Measurements from ENCODE around the gene PRELP. TPM values are rescaled to one million over a fixed set of nuclear protein-coding genes. Genes with fewer than 3 reads are reported as not detected.

PRELP gene
- total RNA-seq, 1 donor from 2014 or later = not detected

DNA sequence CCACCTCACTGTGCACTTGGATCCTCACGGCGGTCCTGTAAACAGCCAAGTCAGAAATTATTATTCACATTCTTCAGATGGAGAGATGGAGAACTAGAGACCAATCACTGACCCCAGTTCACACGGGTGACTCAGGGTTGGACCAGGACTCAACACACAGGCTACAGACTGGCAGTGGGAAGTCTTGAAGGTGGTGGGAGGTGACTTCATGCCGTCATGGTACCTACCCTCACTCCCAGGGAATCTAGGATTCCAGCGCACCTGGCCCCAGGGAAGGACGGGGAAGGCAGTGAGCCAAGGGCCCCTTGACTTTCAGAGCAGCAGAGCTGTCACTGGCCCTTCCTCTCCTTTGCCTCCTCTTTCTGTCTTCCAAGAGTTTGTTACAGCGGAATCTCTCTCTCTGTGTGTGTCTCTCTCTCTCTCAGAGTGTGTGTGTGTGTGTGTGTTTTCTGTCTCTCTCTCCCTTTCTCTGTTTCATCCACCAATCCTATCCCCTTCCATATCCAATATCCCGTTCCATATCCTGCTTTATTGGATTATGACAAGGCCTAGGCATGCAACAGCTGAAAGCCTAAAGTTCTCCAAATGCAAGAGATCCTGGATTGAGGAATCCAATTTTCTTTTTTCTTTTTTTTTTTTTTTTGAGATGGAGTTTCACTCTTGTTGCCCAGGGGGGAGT is 30.1 kb downstream of the PRELP start:
- TF ChIP-seq, protein P1, sequence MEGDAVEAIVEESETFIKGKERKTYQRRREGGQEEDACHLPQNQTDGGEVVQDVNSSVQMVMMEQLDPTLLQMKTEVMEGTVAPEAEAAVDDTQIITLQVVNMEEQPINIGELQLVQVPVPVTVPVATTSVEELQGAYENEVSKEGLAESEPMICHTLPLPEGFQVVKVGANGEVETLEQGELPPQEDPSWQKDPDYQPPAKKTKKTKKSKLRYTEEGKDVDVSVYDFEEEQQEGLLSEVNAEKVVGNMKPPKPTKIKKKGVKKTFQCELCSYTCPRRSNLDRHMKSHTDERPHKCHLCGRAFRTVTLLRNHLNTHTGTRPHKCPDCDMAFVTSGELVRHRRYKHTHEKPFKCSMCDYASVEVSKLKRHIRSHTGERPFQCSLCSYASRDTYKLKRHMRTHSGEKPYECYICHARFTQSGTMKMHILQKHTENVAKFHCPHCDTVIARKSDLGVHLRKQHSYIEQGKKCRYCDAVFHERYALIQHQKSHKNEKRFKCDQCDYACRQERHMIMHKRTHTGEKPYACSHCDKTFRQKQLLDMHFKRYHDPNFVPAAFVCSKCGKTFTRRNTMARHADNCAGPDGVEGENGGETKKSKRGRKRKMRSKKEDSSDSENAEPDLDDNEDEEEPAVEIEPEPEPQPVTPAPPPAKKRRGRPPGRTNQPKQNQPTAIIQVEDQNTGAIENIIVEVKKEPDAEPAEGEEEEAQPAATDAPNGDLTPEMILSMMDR (conservative IDR thresholded peaks at IDR 0.05; ENCODE audit: low read depth, low read length) = no peak
- DNase-seq (ENCODE audit: low read depth) = no peak
- no peak overlapping the region for H3K4me3 ChIP-seq (ENCODE audit: low read depth, low read length)

DNA sequence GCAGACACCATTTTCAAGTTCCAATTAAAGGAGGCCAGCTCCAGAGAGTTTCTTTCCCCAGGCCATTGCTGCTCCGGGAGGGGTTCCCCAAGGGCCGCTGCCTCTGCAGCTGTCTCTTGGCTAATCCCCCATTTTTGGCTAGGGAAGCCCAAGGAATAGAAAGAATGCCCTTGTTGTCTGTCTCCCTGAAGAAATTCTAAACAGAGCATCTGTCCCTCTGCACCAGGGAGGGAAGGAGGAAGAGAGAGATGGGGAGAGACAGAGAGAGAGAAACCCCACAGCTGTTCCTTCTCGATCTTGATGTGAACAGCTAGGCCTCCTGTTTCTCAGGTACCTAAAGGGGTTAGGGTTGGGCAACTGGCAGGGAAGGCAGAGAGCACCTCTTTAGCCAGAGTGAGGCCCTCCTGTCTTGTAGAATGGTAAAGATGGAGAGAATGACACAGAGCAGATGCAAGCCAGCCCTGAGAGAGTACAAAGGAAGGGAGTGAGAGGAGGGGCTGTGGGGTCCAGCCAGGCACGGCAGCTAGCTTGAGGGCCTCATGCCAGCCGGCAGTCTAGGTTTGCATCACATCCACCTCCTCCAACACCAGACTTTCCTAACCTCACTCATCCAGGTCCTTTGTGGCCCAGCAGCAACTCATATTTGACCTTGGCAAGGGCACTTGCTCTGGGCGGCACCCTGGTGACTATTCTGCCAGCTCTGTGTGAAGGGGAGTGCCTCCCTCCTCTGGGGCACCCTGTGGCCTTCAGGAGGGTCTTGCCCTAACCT is 31.4 kb downstream of the PRELP start:
- TF ChIP-seq, protein P1 (conservative IDR thresholded peaks at IDR 0.05; ENCODE audit: low read depth, low read length) = peak; percentile 9
- no peak overlapping the region for H3K4me3 ChIP-seq (ENCODE audit: low read depth, low read length)
- no peak for DNase-seq (ENCODE audit: low read depth)

DNA sequence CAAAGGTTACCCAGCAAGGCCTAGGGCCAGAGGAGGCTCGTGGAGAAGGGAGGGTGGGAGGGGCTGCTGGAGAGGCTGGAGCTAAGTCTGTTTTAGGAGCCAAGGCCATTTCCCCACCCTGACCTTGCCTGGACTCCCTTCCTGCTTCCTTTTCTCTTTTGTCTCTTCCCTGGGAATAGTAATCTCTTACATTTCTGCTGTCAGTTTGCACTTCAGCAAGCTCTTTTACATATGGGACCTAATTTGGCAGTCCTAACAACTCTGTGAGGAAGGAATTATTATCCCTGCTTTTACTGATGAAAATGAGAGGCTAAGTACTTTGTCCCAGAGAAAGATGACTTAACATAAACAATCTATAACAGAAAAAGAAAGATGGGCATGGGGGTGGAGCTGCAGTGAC is 32.2 kb downstream of the PRELP start:
- no peak overlapping the region for H3K4me3 ChIP-seq (ENCODE audit: low read depth, low read length)
- DNase-seq (ENCODE audit: low read depth) = no peak
- TF ChIP-seq, protein P1 (conservative IDR thresholded peaks at IDR 0.05; ENCODE audit: low read depth, low read length) = no peak

DNA sequence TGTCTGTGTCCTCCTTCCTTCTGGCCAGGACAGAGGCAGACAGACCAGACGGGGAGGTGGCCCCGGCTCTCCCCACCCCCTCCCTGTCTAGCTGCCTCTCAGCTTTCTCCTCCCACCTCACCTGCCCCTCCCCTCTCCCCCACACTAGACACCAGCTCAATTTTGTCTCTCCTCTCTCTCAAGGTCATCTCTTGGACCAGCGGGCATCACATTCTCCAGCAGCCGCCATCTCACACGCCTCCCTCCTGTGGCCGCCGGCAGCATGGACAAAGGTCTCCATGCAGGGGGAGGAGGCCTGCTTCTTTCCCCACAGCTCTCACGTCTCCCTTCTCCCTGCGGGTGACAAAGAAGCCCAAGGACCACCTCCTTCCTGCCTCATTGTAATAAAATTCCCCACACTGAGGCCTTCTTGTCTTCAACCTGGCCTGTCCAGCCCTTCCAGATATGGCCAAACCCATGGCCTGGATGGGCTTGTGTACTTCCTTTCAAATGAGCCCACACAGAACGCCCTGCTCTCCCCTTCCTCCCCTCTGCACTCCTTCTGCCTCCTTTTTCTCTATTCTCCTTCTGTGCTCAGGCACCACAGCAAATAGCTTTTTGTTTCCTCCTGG is 33.0 kb downstream of the PRELP start:
- DNase-seq (ENCODE audit: low read depth) = no peak
- TF ChIP-seq, protein P1 (conservative IDR thresholded peaks at IDR 0.05; ENCODE audit: low read depth, low read length) = no peak
- no peak overlapping the region for H3K4me3 ChIP-seq (ENCODE audit: low read depth, low read length)

DNA sequence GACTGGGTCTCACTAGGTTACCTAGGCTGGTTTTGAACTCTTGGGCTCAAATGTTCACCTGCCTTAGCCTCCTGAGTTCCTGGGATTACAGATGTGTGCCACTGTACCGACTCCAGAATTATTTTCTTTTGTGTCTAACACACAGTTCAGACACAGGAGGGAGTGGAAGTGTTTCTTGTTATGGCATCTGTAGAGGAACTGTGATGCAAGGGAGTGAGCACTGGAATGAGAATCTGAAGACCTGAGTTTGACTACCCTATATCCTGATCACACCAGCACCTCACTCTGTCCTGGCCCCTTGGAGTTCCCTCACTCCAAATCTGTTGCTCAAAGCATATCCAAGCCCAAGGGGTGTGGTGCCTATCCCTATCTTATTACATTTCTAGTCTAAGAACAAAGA is 33.5 kb downstream of the PRELP start:
- H3K4me3 ChIP-seq (ENCODE audit: low read depth, low read length) = no peak overlapping the region
- DNase-seq (ENCODE audit: low read depth) = no peak
- TF ChIP-seq, protein P1 (conservative IDR thresholded peaks at IDR 0.05; ENCODE audit: low read depth, low read length) = no peak

DNA sequence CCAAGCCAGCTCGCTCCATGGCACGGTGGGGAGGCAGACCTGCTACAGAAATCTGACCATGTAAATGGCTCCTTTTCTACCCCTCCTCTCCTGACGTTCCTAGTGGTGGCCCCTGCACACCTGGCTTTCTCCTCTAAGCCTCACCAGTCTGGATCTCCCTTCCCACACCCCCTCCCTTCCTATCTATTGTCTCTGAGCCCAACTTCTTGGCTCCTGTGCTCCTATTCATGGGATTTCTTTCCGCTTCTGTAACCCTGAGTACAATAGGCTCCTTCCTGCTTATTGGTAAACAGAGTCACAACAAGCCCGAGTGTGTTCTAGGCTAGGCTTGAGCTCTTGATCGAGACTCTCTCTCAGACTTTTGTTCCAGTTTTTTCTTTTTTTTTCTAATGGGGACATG is 35.9 kb downstream of the PRELP start:
- DNase-seq (ENCODE audit: low read depth) = no peak
- no peak overlapping the region for H3K4me3 ChIP-seq (ENCODE audit: low read depth, low read length)
- TF ChIP-seq, protein P1 (conservative IDR thresholded peaks at IDR 0.05; ENCODE audit: low read depth, low read length) = no peak
